ENCODE results near the gene LSP1. TPM values are rescaled to one million over a fixed set of nuclear protein-coding genes. Genes with fewer than 3 reads are reported as not detected.

Gene LSP1
- total and polyA plus RNA-seq, 2 of the 13 experiments (the other 11 are each of a cell fraction or from before 2014, with no cell fraction given): 0.59 to 1.00 TPM

GRCh38 chr11:1842149-1843097, 10.5 kb upstream of the LSP1 start (continued):
- TF ChIP-seq ETS1 (CRISPR knock-in tag; IDR thresholded peaks at IDR 0.05) (no peak), ZSCAN9 (CRISPR knock-in tag; IDR thresholded peaks at IDR 0.05; ENCODE audit: borderline replicate concordance) (peak; percentile 74; the same call in 1 of the 2 replicates), HOXA3 (CRISPR knock-in tag; IDR thresholded peaks at IDR 0.05) (peak; percentile 95), ZNF607 (CRISPR knock-in tag; IDR thresholded peaks at IDR 0.05; ENCODE audit: borderline replicate concordance) (peak; percentile 95; the same call in 1 of the 2 replicates), GMEB1 (CRISPR knock-in tag; IDR thresholded peaks at IDR 0.05; ENCODE audit: borderline replicate concordance) (peak; percentile 79), NR2F1 (CRISPR knock-in tag; IDR thresholded peaks at IDR 0.05) (peak; percentile 56 to 77; a peak in 3 of 4 replicates), ZSCAN25 (CRISPR knock-in tag; IDR thresholded peaks at IDR 0.05) (peak; percentile 94), ZNF564 (CRISPR knock-in tag; IDR thresholded peaks at IDR 0.05) (peak; percentile 78; the same call in 1 of the 2 replicates), JUNB (CRISPR knock-in tag; IDR thresholded peaks at IDR 0.05; ENCODE audit: borderline replicate concordance) (0 out of 2 replicates have a peak, but pooled peaks have one; percentile 50), SAP130 (CRISPR knock-in tag; IDR thresholded peaks at IDR 0.05; ENCODE audit: low read depth) (peak; percentile 97), CBX1 (IDR thresholded peaks at IDR 0.05; ENCODE audit: low read depth) (peak; percentile 79), MAF1 (CRISPR knock-in tag; IDR thresholded peaks at IDR 0.05; ENCODE audit: borderline replicate concordance) (no peak), TRAFD1 (CRISPR knock-in tag; IDR thresholded peaks at IDR 0.05; ENCODE audit: borderline replicate concordance) (peak; percentile 95), MEIS2 (CRISPR knock-in tag; IDR thresholded peaks at IDR 0.05) (peak; percentile 100), ZNF839 (CRISPR knock-in tag; IDR thresholded peaks at IDR 0.05; ENCODE audit: borderline replicate concordance) (peak; percentile 53; the same call in 1 of the 2 replicates), ZNF883 (CRISPR knock-in tag; IDR thresholded peaks at IDR 0.05; ENCODE audit: not compliant biosample characterization) (peak; percentile 60), ZNF83 (CRISPR knock-in tag; IDR thresholded peaks at IDR 0.05; ENCODE audit: borderline replicate concordance) (no peak), ZNF354B (CRISPR knock-in tag; IDR thresholded peaks at IDR 0.05) (no peak), ZNF703 (CRISPR knock-in tag; IDR thresholded peaks at IDR 0.05; ENCODE audit: borderline replicate concordance) (peak; percentile 70; the same call in 1 of the 2 replicates), SP4 (CRISPR knock-in tag; IDR thresholded peaks at IDR 0.05) (peak; percentile 40; the same call in 1 of the 2 replicates), ZNF572 (CRISPR knock-in tag; IDR thresholded peaks at IDR 0.05) (peak; percentile 19; the same call in 1 of the 2 replicates), ZFP90 (CRISPR knock-in tag; IDR thresholded peaks at IDR 0.05; ENCODE audit: borderline replicate concordance) (peak; percentile 58; the same call in 1 of the 2 replicates), ERF (CRISPR knock-in tag; IDR thresholded peaks at IDR 0.05) (peak; percentile 94), ZNF292 (CRISPR knock-in tag; IDR thresholded peaks at IDR 0.05; ENCODE audit: borderline replicate concordance, low read depth) (peak; percentile 99), SALL1 (CRISPR knock-in tag; IDR thresholded peaks at IDR 0.05) (peak; percentile 99)

Data from HepG2 (cell line).